HG03060 (cell line): ENCODE measurements around the gene RPS5.
"Not testable (repeated sequence)": the region's sequence is repeated elsewhere in the genome, so short reads cannot be mapped to it uniquely, and the experiment has no call there.

Experiments used
- ATAC-seq: cut with Tn5 transposase; IDR thresholded peaks from one replicate; pipeline ENCODE4 v1.9.1; 2021; ENCODE audit warnings: low read depth, moderate number of reproducible peaks; ENCODE audit not compliant: unreplicated experiment

RPS5 gene

GRCh38 chr19:58386576-58387337, at the start of gene RPS5:
RPS5 (plus strand) TSS chr19:58387269; CDS start chr19:58388138, 869 bp downstream.
- peak; percentile 69 for ATAC-seq

GRCh38 chr19:58338336-58338735, 48.7 kb upstream of the RPS5 start:
- no peak for ATAC-seq

- no peak for ATAC-seq
Observed at GRCh38 chr19:58338825-58339558, 48.1 kb upstream of the RPS5 start.

GRCh38 chr19:58345558-58345957, 41.5 kb upstream of the RPS5 start:
- ATAC-seq = no peak

- ATAC-seq = no peak
Observed at GRCh38 chr19:58346961-58347929, 39.8 kb upstream of the RPS5 start.

GRCh38 chr19:58348080-58348479, 39.0 kb upstream of the RPS5 start:
- not testable (repeated sequence) for ATAC-seq

- no peak for ATAC-seq
Observed at GRCh38 chr19:58349590-58349989, 37.5 kb upstream of the RPS5 start.

- no peak for ATAC-seq
Observed at GRCh38 chr19:58350001-58350861, 36.8 kb upstream of the RPS5 start.

GRCh38 chr19:58350871-58351557, 36.1 kb upstream of the RPS5 start:
- no peak for ATAC-seq

- no peak for ATAC-seq
Observed at GRCh38 chr19:58351558-58351878, 35.6 kb upstream of the RPS5 start.

- ATAC-seq = no peak
Observed at GRCh38 chr19:58351990-58352755, 34.9 kb upstream of the RPS5 start.

GRCh38 chr19:58352760-58353671, 34.1 kb upstream of the RPS5 start, which contains the start of gene A1BG:
A1BG (minus strand) TSS chr19:58353492; CDS start chr19:58353437, 55 bp downstream.
- ATAC-seq = no peak

GRCh38 chr19:58353717-58354477, 33.2 kb upstream of the RPS5 start:
- no peak for ATAC-seq

- ATAC-seq = no peak
Observed at GRCh38 chr19:58354478-58355030, 32.5 kb upstream of the RPS5 start.

- ATAC-seq = no peak
Observed at GRCh38 chr19:58355215-58355796, 31.8 kb upstream of the RPS5 start.
